GM23248 (cell line): ENCODE results near the gene MARCO.

Source experiments
- EZH2 ChIP-seq: fragments of 200-600 bp; sonication (generic); IDR thresholded peaks from 2 replicates; pipeline ENCODE4 v1.6.1; 2018; ENCODE audit warnings: antibody characterized with exemption, mild to moderate bottlenecking; ENCODE audit not compliant: insufficient read depth, poor library complexity, severe bottlenecking
- EZH2phosphoT487 ChIP-seq: fragments of 200-600 bp; sonication (generic); IDR thresholded peaks from 2 replicates; pipeline ENCODE4 v1.6.1; 2018; ENCODE audit warnings: antibody characterized with exemption, moderate library complexity, mild to moderate bottlenecking, low read depth; ENCODE audit not compliant: insufficient read depth

DNA sequence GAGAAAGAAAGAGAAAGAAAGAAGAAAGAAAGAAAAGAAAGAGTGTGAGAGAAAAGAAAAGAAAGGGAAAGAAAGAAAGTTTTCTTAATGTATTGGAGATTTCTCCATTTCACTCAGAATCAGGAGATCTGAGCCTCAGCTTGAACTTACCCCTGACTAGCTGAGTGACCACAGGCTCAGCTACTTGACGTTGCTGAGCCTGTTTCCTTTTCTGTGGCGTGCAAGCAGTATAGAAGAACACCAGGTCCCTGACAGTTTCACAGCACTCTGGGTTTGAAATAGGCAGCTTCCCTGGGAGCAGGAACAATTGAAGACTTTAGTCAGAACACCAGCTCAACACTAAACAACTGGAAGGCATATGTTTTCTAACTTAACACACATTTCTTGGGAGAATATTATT, 44.7 kb downstream of the MARCO start:
- no peak for TF ChIP-seq EZH2phosphoT487
- no peak for TF ChIP-seq EZH2
